ENCODE measurements around the gene MKNK2.

The MKNK2 gene

DNA sequence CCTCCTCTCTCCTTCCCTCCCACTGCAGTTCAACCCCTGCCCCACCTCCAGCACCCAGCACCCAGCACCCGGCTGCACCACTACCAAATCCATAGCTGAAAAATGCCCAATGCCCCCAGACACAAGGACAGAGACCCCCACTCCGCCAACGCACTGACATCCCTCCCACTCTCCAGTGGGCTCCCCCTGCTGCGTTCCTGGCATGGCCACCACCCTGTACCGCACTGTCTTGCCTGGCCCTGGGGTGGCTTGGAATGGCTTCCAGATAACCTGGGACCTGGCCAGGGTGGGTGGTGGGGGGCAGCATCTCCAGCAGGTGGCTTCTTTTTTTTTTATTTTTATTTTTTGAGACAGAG lies 5.8 kb upstream of the MKNK2 start:
- Histone ChIP-seq H3K27ac (ENCODE audit: insufficient read depth, low read length, poor library complexity, severe bottlenecking) (peak overlapping the region; percentile 75), H3K36me3 (ENCODE audit: control insufficient read depth, insufficient read depth, low read length) (no peaks in the 10 kb centered on the region), H3K9me3 (ENCODE audit: control insufficient read depth, low read length) (no peaks in the 10 kb centered on the region), H3K27me3 (replicated peaks; ENCODE audit: control insufficient read depth, insufficient read depth, low read length, poor library complexity, severe bottlenecking) (no peaks in the 10 kb centered on the region), H3K4me3 (ENCODE audit: insufficient read depth, low read depth, low read length, poor library complexity, severe bottlenecking) (peak overlapping the region; percentile 22), H3K4me1 (ENCODE audit: control insufficient read depth, insufficient read depth, low read length, poor library complexity, severe bottlenecking) (peaks cover 67% of the 10 kb centered on the region)
- no peak for DNase-seq

DNA sequence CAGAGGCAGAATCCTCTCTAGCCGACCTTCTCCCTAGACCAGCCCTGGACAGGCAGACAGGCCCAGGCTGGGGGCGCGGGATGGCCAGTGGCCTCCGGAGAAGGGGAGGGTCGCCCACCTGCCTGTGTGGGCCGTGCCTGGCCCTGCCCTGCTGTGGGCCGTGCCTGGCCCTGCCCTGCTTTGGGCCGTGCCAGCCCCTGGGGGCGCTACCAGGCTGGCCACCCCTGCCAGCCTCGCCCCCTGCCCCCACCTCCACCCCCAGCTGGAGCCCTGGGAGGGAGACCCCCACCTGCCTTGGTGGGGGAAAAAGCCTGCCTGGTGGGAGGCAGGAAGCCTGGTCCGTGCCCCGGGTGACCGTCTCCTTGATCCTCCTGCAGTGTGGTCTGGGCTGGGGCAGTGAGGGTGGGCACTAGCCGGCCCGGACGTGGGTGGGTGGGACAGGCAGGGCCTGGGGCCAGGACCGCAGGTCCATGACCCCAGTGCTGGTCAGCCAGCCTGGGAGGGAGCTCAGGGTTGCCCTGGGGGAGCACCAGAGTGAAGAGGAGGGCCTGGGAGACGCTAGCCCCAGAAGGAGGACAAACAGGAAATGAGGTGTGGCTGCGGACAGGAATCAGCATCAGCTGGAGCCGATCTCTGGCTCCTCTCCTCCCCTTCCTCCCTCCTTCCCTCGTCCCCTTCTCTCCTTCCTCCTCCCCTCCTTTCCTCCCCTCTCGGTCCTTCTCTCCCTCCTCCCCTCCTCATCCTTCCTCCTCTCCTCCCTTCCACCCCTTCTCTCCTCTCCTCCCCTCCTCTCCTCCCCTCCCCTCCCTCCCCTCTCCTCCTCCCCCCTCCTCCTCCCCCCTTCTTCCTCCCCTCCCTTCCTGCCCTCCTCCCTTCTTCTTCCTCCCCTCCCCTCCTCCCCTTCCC lies 5.1 kb upstream of the MKNK2 start:
- DNase-seq, result no peak
- Histone ChIP-seq H3K9me3 (ENCODE audit: control insufficient read depth, low read length) (no peaks in the 10 kb centered on the region), H3K27me3 (replicated peaks; ENCODE audit: control insufficient read depth, insufficient read depth, low read length, poor library complexity, severe bottlenecking) (no peaks in the 10 kb centered on the region), H3K4me1 (ENCODE audit: control insufficient read depth, insufficient read depth, low read length, poor library complexity, severe bottlenecking) (peaks cover 72% of the 10 kb centered on the region), H3K36me3 (ENCODE audit: control insufficient read depth, insufficient read depth, low read length) (no peaks in the 10 kb centered on the region), H3K4me3 (ENCODE audit: insufficient read depth, low read depth, low read length, poor library complexity, severe bottlenecking) (peak overlapping the region; percentile 22), H3K27ac (ENCODE audit: insufficient read depth, low read length, poor library complexity, severe bottlenecking) (peak overlapping the region; percentile 75)

DNA sequence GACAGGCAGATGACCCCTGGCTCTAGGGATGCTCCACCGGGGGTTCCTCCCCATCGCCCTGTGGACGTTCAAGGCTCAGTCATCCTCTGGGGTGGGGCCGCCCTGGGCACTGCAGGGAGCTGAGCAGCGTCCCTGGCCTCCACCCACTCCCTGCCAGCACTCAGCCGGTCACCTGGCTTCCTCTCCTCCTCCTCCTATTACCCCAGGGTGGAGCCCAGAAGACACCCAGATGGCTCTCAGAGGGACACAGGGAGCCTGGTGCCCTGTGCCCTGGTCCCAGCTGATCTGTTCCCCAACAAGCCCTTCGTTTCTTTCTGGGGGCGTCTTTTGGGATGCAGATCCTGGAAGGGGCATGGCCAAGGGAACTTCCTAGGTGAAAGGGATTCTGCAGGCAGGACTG lies 3.7 kb upstream of the MKNK2 start:
- peaks cover 4% of the 10 kb centered on the region for H3K36me3 ChIP-seq (ENCODE audit: control insufficient read depth, insufficient read depth, low read length)
- DNase-seq, result no peak
- H3K27ac ChIP-seq (ENCODE audit: insufficient read depth, low read length, poor library complexity, severe bottlenecking), result peak overlapping the region; percentile 37
- no peak overlapping the region for H3K4me3 ChIP-seq (ENCODE audit: insufficient read depth, low read depth, low read length, poor library complexity, severe bottlenecking)
- H3K9me3 ChIP-seq (ENCODE audit: control insufficient read depth, low read length), result no peaks in the 10 kb centered on the region
- no peaks in the 10 kb centered on the region for H3K27me3 ChIP-seq (replicated peaks; ENCODE audit: control insufficient read depth, insufficient read depth, low read length, poor library complexity, severe bottlenecking)
- peaks cover 63% of the 10 kb centered on the region for H3K4me1 ChIP-seq (ENCODE audit: control insufficient read depth, insufficient read depth, low read length, poor library complexity, severe bottlenecking)

DNA sequence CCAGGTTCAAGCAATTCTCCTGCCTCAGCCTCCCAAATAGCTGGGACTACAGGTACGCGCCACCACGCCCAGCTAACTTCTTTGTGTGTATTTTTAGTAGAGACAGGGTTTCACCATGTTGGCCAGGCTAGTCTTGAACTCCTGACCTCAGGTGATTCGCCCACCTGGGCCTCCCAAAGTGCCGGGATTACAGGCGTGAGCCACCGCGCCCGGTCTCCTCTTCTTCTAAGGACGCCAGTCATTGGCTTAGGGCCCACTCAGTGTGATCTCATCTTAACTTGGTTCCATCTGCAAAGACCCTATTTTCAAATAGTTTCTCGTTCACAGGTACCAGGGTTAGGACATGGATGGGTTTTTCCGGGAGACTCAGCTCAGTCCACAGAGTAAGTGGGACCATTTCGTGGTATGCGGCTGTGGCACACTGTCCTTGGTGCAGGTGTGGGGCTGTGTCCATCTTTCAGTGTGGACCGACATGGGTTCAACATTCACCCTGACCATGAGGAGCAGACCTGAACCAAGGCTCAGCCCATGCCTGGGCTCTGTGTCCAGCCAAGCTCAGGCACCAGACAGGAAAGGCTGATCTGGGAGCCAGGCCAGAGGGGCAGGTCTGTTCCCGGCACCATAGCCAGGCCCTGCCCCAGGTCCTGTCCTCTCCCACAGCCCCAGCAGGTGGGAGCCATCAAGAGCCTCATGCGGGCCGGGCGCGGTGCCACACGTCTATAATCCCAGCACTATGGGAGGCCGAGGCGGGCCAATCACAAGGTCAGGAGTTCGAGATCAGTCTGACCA lies 2.8 kb upstream of the MKNK2 start:
- no peaks in the 10 kb centered on the region for H3K9me3 ChIP-seq (ENCODE audit: control insufficient read depth, low read length)
- no peak for DNase-seq
- peaks cover 9% of the 10 kb centered on the region for H3K36me3 ChIP-seq (ENCODE audit: control insufficient read depth, insufficient read depth, low read length)
- H3K4me3 ChIP-seq (ENCODE audit: insufficient read depth, low read depth, low read length, poor library complexity, severe bottlenecking), result no peak overlapping the region
- H3K4me1 ChIP-seq (ENCODE audit: control insufficient read depth, insufficient read depth, low read length, poor library complexity, severe bottlenecking), result peaks cover 62% of the 10 kb centered on the region
- H3K27me3 ChIP-seq (replicated peaks; ENCODE audit: control insufficient read depth, insufficient read depth, low read length, poor library complexity, severe bottlenecking), result no peaks in the 10 kb centered on the region
- no peak overlapping the region for H3K27ac ChIP-seq (ENCODE audit: insufficient read depth, low read length, poor library complexity, severe bottlenecking)

- peak; percentile 48 to 55 (median 52) for DNase-seq
- H3K4me1 ChIP-seq (ENCODE audit: control insufficient read depth, insufficient read depth, low read length, poor library complexity, severe bottlenecking), result peaks cover 62% of the 10 kb centered on the region
- no peaks in the 10 kb centered on the region for H3K9me3 ChIP-seq (ENCODE audit: control insufficient read depth, low read length)
- H3K36me3 ChIP-seq (ENCODE audit: control insufficient read depth, insufficient read depth, low read length), result peaks cover 23% of the 10 kb centered on the region
- H3K27me3 ChIP-seq (replicated peaks; ENCODE audit: control insufficient read depth, insufficient read depth, low read length, poor library complexity, severe bottlenecking), result no peaks in the 10 kb centered on the region
- peak overlapping the region; percentile 87 for H3K27ac ChIP-seq (ENCODE audit: insufficient read depth, low read length, poor library complexity, severe bottlenecking)
- peak overlapping the region; percentile 25 for H3K4me3 ChIP-seq (ENCODE audit: insufficient read depth, low read depth, low read length, poor library complexity, severe bottlenecking)
Measured at GRCh38 chr19:2051773-2052704, 995 bp upstream of the MKNK2 start.

DNA sequence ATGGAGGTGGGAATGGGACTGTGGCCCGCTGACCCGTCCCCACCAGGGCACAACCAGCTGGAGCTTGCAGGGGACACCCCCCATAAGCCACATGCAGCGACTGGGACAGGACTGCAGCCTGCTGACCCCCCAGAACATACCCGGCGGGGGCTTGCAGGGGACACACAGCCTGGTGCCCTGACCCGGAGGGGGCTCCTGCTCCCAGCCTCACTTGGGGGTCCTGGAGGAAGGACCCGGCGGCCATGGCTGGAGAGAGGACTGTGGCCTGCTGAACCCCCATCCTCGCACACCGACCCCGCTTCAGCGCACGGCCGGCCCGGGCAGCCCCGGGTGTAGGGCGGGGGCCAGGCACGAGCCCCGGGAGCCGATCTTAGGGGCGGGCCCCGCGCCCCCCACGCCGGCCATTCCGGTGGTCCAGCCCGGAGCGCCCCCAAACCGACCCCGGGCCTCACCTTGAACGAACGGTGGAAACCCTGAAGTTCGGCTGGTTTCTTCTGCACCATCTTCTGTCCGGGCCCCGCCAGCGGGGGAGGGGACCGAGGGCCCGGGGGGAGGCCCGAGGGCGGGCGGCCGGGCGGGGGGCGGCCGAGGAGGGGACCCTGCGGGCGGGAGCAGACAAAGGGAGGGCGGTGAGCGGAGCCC lies 574 bp downstream of the MKNK2 start:
- H3K9me3 ChIP-seq (ENCODE audit: control insufficient read depth, low read length), result no peaks in the 10 kb centered on the region
- H3K36me3 ChIP-seq (ENCODE audit: control insufficient read depth, insufficient read depth, low read length), result peaks cover 38% of the 10 kb centered on the region
- no peak for DNase-seq
- peak overlapping the region; percentile 94 for H3K4me3 ChIP-seq (ENCODE audit: insufficient read depth, low read depth, low read length, poor library complexity, severe bottlenecking)
- no peaks in the 10 kb centered on the region for H3K27me3 ChIP-seq (replicated peaks; ENCODE audit: control insufficient read depth, insufficient read depth, low read length, poor library complexity, severe bottlenecking)
- H3K27ac ChIP-seq (ENCODE audit: insufficient read depth, low read length, poor library complexity, severe bottlenecking), result peak overlapping the region; percentile 87
- H3K4me1 ChIP-seq (ENCODE audit: control insufficient read depth, insufficient read depth, low read length, poor library complexity, severe bottlenecking), result peaks cover 60% of the 10 kb centered on the region

- Histone ChIP-seq H3K4me1 (ENCODE audit: control insufficient read depth, insufficient read depth, low read length, poor library complexity, severe bottlenecking) (peaks cover 64% of the 10 kb centered on the region), H3K9me3 (ENCODE audit: control insufficient read depth, low read length) (no peaks in the 10 kb centered on the region), H3K27ac (ENCODE audit: insufficient read depth, low read length, poor library complexity, severe bottlenecking) (peak overlapping the region; percentile 87), H3K4me3 (ENCODE audit: insufficient read depth, low read depth, low read length, poor library complexity, severe bottlenecking) (peak overlapping the region; percentile 94), H3K36me3 (ENCODE audit: control insufficient read depth, insufficient read depth, low read length) (peaks cover 44% of the 10 kb centered on the region), H3K27me3 (replicated peaks; ENCODE audit: control insufficient read depth, insufficient read depth, low read length, poor library complexity, severe bottlenecking) (no peaks in the 10 kb centered on the region)
- DNase-seq, result peak; percentile 42 to 49 (median 45)
Measured at GRCh38 chr19:2049741-2050348, 1.2 kb downstream of the MKNK2 start.

DNA sequence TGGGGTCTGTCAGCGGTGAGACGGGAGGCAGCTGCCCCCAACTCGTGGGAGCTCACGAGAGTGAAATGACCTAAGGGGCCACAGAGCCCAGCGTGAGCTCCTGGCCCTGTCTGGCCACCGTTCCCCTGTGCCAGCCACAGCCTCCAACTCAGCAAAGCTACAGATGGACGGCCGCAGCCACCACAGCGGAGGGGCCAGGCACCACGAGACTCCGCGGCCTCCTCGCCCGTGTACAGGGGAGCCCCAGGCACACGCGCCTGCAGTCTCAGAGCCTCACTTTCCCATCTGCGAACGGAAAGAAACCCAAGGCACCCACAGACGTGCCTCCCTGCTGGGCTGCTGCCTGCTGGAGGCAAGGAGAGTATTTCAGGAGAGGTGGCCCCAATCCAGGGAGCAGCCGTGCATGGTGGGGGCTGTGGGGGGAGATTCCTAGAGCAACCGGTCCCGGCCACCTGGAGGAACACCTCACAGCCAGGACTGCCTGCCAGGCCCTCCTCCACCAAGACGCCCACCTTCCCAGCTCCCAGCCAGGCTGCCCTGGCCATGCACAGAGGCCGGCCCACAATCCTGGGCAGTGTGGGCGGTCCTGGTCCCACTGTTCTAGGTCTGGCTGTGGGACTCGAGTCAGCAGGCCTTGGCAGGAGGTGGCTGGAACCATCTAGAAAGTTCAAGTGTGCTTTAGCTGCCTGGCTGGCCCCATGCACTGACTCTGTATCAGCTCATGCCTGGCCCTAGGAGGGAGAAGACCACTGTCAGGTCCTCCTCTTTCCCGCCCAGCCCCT lies 1.9 kb downstream of the MKNK2 start:
- H3K9me3 ChIP-seq (ENCODE audit: control insufficient read depth, low read length), result no peaks in the 10 kb centered on the region
- H3K27me3 ChIP-seq (replicated peaks; ENCODE audit: control insufficient read depth, insufficient read depth, low read length, poor library complexity, severe bottlenecking), result no peaks in the 10 kb centered on the region
- H3K4me1 ChIP-seq (ENCODE audit: control insufficient read depth, insufficient read depth, low read length, poor library complexity, severe bottlenecking), result peaks cover 71% of the 10 kb centered on the region
- H3K4me3 ChIP-seq (ENCODE audit: insufficient read depth, low read depth, low read length, poor library complexity, severe bottlenecking), result peak overlapping the region; percentile 94
- DNase-seq, result no peak
- H3K36me3 ChIP-seq (ENCODE audit: control insufficient read depth, insufficient read depth, low read length), result peaks cover 51% of the 10 kb centered on the region
- H3K27ac ChIP-seq (ENCODE audit: insufficient read depth, low read length, poor library complexity, severe bottlenecking), result peak overlapping the region; percentile 87
